ENCODE measurements around the gene POU2F3. TPM values are rescaled to one million over a fixed set of nuclear protein-coding genes. Genes with fewer than 3 reads are reported as not detected.
A peak's percentile ranks its signal among the peaks of the same experiment; 100 is the strongest.

Gene POU2F3
- total RNA-seq, 1 experiment from 2014 or later = 0.62 TPM

GRCh38 chr11:120298461-120298860 lies 58.5 kb downstream of the POU2F3 start:
- no peaks in the 10 kb centered on the region for H3F3A ChIP-seq (ENCODE audit: low read length, unreplicated experiment)
- no peaks in the 10 kb centered on the region for H3K36me3 ChIP-seq (ENCODE audit: low read depth, low read length)
- no peak overlapping the region for H3K27ac ChIP-seq (ENCODE audit: low read length)
- H3K4me3 ChIP-seq (ENCODE audit: low read length) = no peak overlapping the region
- no peak overlapping the region for H2AFZ ChIP-seq (ENCODE audit: low read length)
- H3K9me2 ChIP-seq (replicated peaks; ENCODE audit: low read length) = no peaks in the 10 kb centered on the region
- H3K27me3 ChIP-seq (ENCODE audit: low read length) = peaks cover 34% of the 10 kb centered on the region
- no TSS peak for BruUV-seq (replicated peaks)
- no peak for TF ChIP-seq EZH2phosphoT487 (IDR thresholded peaks at IDR 0.05; ENCODE audit: borderline replicate concordance, low read length)
- no peak for TF ChIP-seq EZH2 (IDR thresholded peaks at IDR 0.05; ENCODE audit: low read length, unreplicated experiment)
- TF ChIP-seq CTCF (conservative IDR thresholded peaks at IDR 0.05; ENCODE audit: low read depth, low read length) = no peak
- H4K20me1 ChIP-seq (ENCODE audit: low read length) = no peaks in the 10 kb centered on the region
- intact Hi-C loops (cut with micrococcal nuclease) = no loop called here
- no peaks in the 10 kb centered on the region for H3K9me3 ChIP-seq (ENCODE audit: low read length)
- H3K4me1 ChIP-seq (ENCODE audit: insufficient read depth, low read length) = peaks cover 28% of the 10 kb centered on the region
- ChIA-PET CTCF (interaction anchor here (3.4 kb wide), 1 partner anchor 63 kb away, joined by 50 read pairs; no protein-coding TSS in a partner anchor), POLR2A (ENCODE audit: unreplicated experiment) (no interaction called here)
- DNase-seq (no peak), ATAC-seq (no peak)
- no peak overlapping the region for H3K4me2 ChIP-seq (ENCODE audit: low read length)
- H3K9ac ChIP-seq (ENCODE audit: low read length) = no peak overlapping the region
- H3K79me2 ChIP-seq (ENCODE audit: low read length) = no peaks in the 10 kb centered on the region

GRCh38 chr11:120302001-120302805 lies 62.3 kb downstream of the POU2F3 start:
- Histone ChIP-seq H3K4me1 (ENCODE audit: insufficient read depth, low read length) (peaks cover 64% of the 10 kb centered on the region), H3K4me3 (ENCODE audit: low read length) (no peak overlapping the region), H3K9ac (ENCODE audit: low read length) (no peak overlapping the region), H3K79me2 (ENCODE audit: low read length) (no peaks in the 10 kb centered on the region), H3K9me2 (replicated peaks; ENCODE audit: low read length) (no peaks in the 10 kb centered on the region), H3F3A (ENCODE audit: low read length, unreplicated experiment) (no peaks in the 10 kb centered on the region), H3K4me2 (ENCODE audit: low read length) (peak overlapping the region; percentile 58), H3K27ac (ENCODE audit: low read length) (0 out of 2 replicates have a peak overlapping the region, but pooled peaks have one; percentile 4), H3K9me3 (ENCODE audit: low read length) (no peaks in the 10 kb centered on the region), H3K27me3 (ENCODE audit: low read length) (no peaks in the 10 kb centered on the region), H2AFZ (ENCODE audit: low read length) (peak overlapping the region; percentile 30), H4K20me1 (ENCODE audit: low read length) (no peaks in the 10 kb centered on the region), H3K36me3 (ENCODE audit: low read depth, low read length) (no peaks in the 10 kb centered on the region)
- DNase-seq = peak; percentile 78
- no TSS peak for BruUV-seq (replicated peaks)
- POLR2A ChIA-PET (ENCODE audit: unreplicated experiment) = no interaction called here
- intact Hi-C loops (cut with micrococcal nuclease) = no loop called here
- peak; percentile 4; the same call in 1 of the 2 replicates for ATAC-seq
- CTCF ChIA-PET = interaction anchor here (0.9 to 1.6 kb wide), 6 partner anchors 16 to 71 kb away, joined by 3 to 5 read pairs (median 4); partner anchors contain the start of gene TLCD5
- TF ChIP-seq EZH2 (IDR thresholded peaks at IDR 0.05; ENCODE audit: low read length, unreplicated experiment) (no peak), CTCF (conservative IDR thresholded peaks at IDR 0.05; ENCODE audit: low read depth, low read length) (no peak), EZH2phosphoT487 (IDR thresholded peaks at IDR 0.05; ENCODE audit: borderline replicate concordance, low read length) (no peak)
